GM18519 (cell line): Measurements from ENCODE around the gene SP7.
"Not testable (repeated sequence)": the region's sequence is repeated elsewhere in the genome, so short reads cannot be mapped to it uniquely, and the experiment has no call there.

Experiments used
- ATAC-seq: cut with Tn5 transposase; IDR thresholded peaks from one replicate; pipeline ENCODE4 v1.9.1; 2021; ENCODE audit warnings: mild to moderate bottlenecking, moderate library complexity; ENCODE audit not compliant: unreplicated experiment, low FRiP score

Gene SP7

DNA sequence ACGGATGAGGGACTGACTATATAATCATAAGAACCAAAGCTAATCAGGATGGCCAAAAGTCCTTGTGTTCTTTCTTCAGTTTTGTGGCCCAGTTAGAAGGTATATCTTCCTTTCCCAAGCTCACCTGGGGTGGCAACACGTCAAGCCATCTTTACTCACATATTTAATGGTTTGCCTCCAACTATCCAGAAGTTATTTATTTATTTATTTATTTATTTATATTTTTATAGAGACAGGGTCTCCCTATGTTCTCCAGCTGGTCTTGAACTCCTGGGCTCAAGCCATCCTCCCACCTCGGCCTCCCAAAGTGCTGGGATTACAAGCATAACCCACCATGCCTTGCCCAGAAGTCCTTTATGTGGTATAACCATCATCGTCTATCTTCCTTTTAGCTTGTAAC lies 11.8 kb upstream of the SP7 start:
- no peak for ATAC-seq

DNA sequence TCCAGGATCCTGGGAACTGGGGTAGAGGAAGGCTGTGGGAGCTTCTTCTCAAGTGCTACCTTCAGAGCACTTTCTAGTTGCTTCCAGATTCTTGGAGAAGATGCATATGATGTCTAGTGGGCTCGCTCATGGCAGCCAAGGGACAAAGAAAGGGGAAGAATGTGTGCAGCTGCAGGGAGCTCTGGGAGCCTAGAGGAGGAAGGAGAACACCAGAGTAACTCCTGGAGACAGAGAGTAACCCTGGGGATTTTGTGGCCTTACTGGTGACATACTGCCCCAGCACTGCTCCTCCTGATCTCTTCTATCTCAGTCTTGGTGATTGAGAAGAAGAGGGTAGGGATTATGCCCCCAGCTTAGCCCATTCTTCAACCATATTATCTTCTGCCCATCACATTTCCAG lies 10.3 kb upstream of the SP7 start:
- ATAC-seq: no peak

- no peak for ATAC-seq
Measured at GRCh38 chr12:53345486-53346188, 9.5 kb upstream of the SP7 start.

- no peak for ATAC-seq
Measured at GRCh38 chr12:53344824-53345485, 8.8 kb upstream of the SP7 start.

DNA sequence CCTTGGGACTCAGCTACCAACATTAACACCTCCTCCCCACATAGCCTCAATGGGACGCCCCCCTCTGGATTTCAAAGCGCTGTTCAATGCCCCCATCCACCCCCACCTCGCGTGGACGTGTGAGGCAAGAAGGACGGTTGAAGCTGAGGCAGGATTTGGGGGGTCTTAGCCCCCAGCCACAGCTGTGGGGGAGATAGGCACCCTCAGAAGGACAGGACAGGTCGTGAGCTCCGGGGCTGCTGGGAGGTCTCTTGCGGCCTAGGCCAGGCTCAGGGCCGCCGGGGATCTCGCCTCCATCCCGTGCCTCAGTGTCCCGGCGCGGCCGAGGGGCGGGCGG lies 8.3 kb upstream of the SP7 start:
- ATAC-seq: no peak

DNA sequence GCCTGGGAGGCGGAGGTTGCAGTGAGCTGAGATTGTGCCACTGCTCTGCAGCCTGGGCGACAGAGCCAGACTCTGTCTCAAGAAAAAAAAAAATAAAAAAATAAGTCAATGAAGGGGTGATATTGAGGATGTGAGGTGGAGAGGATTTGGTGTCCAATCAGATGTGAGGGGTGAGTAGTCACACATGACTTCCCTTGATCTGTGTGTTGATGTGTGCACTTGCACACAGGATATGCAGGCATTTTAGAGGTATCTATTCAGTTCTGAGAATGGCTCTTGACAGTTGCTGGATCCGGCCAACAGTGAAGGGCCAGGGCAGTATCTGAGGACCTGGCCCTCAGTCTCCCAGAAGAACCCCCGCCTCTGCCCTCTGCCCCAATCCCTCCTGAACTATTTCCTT lies 7.8 kb upstream of the SP7 start:
- ATAC-seq: no peak

DNA sequence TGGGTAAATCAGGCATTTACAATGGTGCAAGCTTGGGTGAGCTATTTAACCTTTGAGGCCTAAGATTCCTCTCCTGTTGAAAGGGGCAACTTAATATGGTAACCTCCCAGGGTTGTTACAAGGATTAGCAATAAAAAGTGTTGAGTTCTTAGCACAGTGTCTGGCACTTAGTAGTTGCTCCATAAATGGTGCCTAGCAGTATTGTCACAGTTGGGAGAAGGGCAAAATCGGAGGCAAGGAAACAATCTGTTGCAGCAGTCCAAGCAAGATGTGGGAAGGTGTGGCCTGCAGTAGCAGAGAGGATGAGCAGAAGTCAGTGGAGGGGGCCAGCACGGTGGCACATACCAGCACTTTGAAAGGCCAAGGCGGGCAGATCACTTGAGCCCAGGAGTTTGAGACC lies 7.3 kb upstream of the SP7 start:
- ATAC-seq: no peak

GRCh38 chr12:53340398-53340797 lies 4.2 kb upstream of the SP7 start:
- no peak for ATAC-seq

DNA sequence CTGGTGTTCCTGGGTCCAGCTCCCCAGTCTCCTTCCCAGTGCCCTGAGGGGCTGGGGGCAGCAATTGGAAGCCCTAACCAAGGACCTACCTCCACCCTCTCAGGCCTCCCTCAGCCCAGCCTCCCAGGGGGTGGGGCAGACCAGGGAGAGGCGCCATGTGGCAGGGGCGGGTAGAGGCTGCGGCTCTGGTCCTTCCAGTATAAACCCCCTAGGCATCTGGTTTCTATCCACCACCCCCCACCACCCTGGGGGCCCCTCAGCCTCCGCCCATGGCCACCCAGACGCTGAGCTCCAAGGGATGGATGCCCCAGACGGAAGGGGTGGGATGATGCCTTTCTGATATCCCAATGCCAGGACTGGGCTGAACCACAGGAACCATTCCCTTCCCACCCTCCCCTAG lies 2.8 kb upstream of the SP7 start:
- no peak for ATAC-seq

GRCh38 chr12:53338017-53338416 lies 1.9 kb upstream of the SP7 start:
- no peak for ATAC-seq

- ATAC-seq: no peak
Measured at GRCh38 chr12:53334822-53335221, 1.3 kb downstream of the SP7 start.

- ATAC-seq: no peak
Measured at GRCh38 chr12:53333845-53334244, 2.3 kb downstream of the SP7 start.

GRCh38 chr12:53333289-53333688 lies 2.9 kb downstream of the SP7 start:
- ATAC-seq: no peak

DNA sequence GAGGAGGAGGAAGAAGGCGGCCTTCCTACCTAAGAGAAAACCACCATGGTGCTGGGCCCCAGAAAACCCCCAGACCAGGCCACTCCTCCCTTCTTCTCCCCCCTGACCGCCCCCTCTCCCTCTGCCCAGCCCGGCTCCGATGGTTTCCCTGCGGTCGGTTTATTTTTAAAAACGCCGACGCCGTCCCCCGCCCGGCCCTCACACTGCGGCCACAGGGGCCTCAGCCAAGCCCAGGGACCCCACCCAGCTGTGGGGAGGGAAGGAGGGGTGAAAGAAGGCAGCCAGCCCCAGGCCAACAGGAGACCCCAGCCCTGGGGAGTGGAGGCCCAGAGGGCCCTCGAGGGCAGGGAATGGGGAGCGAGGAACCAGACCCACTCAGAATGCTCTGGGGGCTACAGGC lies 3.4 kb downstream of the SP7 start:
- ATAC-seq: no peak

DNA sequence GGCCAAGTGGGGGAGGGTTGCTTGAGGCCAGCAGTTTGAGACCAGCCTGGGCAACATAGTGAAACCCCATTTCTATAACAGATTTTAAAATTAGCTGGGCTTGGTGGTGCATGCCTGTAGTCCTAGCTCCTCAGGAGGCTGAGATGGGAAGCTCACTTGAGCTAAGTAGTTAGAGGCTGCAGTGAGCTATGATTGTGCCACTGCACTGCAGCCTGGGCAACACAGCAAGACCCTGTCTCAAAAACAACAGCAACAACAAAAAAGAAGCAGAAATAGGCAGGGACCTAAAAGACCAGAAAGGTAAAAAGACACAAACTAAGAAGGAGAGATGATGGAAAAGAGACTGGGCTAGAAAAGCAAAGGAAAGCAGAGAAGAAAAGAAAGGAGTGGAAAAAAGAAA lies 3.8 kb downstream of the SP7 start:
- not testable (repeated sequence) for ATAC-seq

- ATAC-seq: no peak
Measured at GRCh38 chr12:53330671-53331070, 5.5 kb downstream of the SP7 start.

DNA sequence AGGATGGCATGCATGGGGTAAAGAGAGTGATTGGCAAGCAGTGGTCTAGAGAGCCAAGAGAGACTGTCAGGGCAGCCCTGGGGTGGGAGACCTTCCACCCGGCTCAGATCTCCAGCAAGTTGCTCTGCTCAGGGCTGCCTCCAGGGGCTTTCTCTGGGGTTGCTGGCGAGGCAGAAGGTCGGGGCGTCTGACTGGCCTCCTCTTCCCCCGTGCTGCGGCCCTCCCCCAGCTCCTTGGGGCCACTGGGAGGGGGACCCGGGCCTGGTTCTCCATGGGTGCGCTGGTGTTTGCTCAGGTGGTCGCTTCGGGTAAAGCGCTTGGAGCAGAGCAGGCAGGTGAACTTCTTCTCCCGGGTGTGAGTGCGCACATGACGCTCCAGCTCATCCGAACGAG lies 8.1 kb downstream of the SP7 start:
- no peak for ATAC-seq

- no peak for ATAC-seq
Measured at GRCh38 chr12:53327435-53328042, 8.6 kb downstream of the SP7 start.

DNA sequence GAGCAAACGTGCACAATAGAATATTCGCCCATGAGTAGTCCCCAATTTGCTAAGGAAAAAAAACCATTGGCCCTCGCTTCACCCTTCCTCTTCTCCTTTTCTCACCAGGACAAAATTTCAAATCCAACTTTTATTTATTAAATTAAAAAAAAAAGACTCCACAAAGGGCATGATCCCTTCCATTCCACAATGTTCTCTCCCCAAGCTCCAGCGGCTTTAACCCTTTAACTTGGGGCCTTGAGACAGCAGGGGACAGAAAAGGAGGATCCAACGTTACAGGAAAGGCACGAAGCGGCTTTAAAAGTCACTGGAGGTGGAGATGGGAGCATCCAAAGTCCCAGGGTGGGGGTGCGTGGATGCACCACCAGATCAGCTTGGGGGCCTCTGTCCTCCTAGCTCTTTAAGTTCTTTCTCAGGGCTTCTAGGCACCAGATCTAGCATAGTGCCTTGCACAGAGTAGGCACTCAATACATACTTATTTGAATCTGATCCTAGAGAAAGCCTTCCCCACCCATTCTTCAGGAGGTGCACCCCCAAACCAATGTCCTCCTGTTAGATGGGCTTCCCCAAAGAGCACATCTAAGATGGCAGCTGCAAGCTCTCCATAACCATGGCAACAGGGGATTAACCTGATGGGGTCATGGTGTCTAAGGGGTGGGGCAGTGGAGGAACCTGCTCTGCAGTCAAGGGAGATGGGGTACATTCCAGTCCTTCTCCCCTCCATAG lies 9.5 kb downstream of the SP7 start:
- no peak for ATAC-seq

DNA sequence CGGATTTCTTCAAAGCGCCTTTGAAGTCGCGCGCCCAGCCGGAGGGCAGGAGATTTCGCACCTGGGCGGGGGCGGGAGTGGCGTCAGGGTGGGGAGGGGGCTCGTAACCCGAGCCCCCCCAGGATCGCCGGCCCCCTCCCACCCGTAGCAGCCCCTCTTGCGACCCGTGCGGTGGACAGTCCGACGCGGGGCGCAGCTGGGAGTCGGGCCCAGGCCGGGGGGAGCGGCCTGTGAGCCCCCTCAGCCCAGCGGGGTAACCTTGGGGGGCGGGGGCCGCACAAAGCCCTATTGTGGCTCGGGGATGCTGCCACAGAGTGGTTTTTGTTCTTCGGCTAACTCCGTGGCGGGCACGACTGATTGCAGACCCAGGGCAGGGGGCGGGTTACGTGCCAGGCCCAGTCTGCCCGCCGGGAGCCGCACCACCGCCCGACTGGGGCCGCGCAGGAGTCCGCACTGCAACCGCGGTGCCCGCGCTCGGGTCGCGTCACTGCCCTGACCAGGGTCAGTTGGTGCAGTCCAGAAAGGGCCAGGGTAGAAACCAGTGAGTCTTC lies 10.6 kb downstream of the SP7 start:
- ATAC-seq: no peak

GRCh38 chr12:53324779-53325510 lies 11.2 kb downstream of the SP7 start:
- no peak for ATAC-seq
